IPS DF 6.9 (cell line): ENCODE data around the gene PLEKHA7.

Experiments used
- DNase-seq: peaks from one replicate; pipeline ENCODE4 v3.0.0-alpha.2; 2013; ENCODE audit warnings: low read depth, low spot score
- H3K27ac ChIP-seq: one replicate; pipeline ENCODE4 v1.5.1; 2013; ENCODE audit warnings: low read length, control low read depth
- H3K27me3 ChIP-seq: 2 replicates; pipeline ENCODE4 v1.6.1; 2013; ENCODE audit warnings: mild to moderate bottlenecking, low read length; ENCODE audit not compliant: control insufficient read depth, insufficient read depth
- H3K36me3 ChIP-seq: 2 replicates; pipeline ENCODE4 v1.6.1; 2013; ENCODE audit warnings: low read length; ENCODE audit not compliant: control insufficient read depth, insufficient read depth
- H3K4me1 ChIP-seq: 2 replicates; pipeline ENCODE4 v1.6.1; 2013; ENCODE audit warnings: low read length; ENCODE audit not compliant: control insufficient read depth, insufficient read depth
- H3K4me3 ChIP-seq: 2 replicates; pipeline ENCODE4 v1.5.1; 2013; ENCODE audit warnings: mild to moderate bottlenecking, low read length
- H3K9me3 ChIP-seq: 2 replicates; pipeline ENCODE4 v1.6.1; 2013; ENCODE audit warnings: low read length, inconsistent platforms; ENCODE audit not compliant: control insufficient read depth, insufficient read depth
- WGBS: extraction: QIAGEN DNeasy Blood & Tissue Kit; methylation state at CpG from one replicate; pipeline ENCODE4 v1.1.7; 2013; ENCODE audit warnings: mixed read lengths, missing lambda C conversion rate; ENCODE audit not compliant: insufficient read length, insufficient coverage; 5-methylcytosine and 5-hydroxymethylcytosine counted together

PLEKHA7 gene

DNA sequence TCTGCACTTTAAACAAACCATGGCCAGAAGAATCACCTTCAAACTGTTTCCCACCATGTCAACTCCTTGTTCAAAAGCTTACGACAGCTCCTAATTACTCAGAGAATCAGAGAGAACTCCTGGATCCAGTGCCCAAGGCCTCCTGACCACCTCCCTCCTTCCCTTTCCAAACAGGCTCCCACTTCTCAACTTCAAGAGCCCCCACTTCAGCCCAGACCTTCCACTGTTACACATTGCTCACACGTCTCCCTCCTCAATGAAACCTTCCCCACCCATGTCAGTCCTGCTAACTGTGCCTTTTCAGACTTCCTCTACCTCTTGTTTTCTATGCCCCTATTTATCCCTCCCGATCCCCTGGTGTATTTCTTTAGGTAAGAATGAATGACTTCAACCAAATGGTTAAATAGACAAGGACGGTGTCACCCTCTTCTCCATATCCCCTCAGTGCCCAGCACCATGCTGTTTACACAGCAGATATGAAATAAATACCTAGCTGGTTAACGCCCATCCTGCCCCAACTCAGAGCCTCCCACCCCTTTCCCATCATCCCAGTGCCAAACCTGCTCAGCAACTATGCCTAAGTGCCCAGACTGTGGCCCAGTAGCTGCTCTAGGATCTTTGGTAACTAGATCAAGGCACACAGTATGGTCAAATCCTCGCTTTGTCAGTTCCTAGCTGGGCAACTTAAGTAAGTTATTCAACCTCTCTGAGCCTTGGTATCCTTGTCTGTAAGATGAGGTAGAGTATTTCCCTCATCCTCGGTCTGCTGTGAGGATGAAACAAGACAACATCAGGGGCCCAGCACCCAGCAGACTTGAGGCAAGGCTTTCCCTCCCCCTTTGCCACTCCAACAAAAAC lies 36.8 kb downstream of the PLEKHA7 start:
- Histone ChIP-seq H3K36me3 (no peaks in the 10 kb centered on the region), H3K27ac (no peak overlapping the region), H3K27me3 (no peaks in the 10 kb centered on the region), H3K4me1 (peaks cover 8% of the 10 kb centered on the region), H3K9me3 (no peaks in the 10 kb centered on the region), H3K4me3 (no peak overlapping the region)
- no CpG with 5 or more reads among the region's 7 CpGs for WGBS
- no peak for DNase-seq

DNA sequence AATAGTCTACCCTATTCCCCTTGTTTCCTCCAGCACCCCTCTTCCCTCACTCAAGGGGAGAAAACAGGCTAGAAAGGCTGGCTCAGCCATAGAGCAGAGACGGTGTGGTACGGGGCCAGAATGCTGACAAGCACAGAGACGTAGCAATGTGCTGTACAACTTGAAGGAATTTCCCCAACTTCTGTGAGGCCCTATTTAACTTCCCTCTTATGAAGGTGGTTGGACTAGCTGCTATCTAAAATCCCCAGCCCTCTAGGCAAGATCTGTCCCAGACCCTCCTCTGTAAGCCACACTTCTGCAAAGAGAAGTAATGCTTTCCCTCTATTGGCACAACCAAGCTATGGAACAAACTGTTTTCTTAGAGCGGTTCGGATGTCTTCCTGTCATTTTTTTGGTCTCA lies 37.8 kb downstream of the PLEKHA7 start:
- WGBS, result no CpG with 5 or more reads among the region's 5 CpGs
- Histone ChIP-seq H3K27ac (no peak overlapping the region), H3K9me3 (no peaks in the 10 kb centered on the region), H3K4me3 (no peak overlapping the region), H3K36me3 (no peaks in the 10 kb centered on the region), H3K27me3 (no peaks in the 10 kb centered on the region), H3K4me1 (peaks cover 2% of the 10 kb centered on the region; the same call in 1 of the 2 replicates)
- no peak for DNase-seq

DNA sequence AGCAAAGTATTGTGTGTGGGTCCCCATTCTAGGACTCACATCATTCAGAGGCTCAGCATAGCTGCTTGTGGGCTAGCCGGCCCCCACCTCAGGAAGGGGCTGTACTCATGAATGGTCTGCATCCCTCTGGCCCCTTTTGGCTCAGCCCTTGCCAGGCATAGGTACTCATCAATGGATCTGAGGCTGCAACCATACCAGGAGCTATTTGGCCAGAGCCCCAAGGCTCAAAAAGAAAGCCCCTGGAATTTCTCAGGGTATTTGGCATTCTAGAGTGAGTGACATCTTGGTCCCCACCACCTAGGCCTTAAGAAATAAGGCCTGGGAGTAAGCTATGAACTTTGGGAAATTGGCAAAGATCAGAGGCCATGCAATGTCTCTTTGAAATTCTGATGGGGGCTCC lies 38.3 kb downstream of the PLEKHA7 start:
- DNase-seq, result no peak
- Histone ChIP-seq H3K4me1 (no peaks in the 10 kb centered on the region; the same call in 1 of the 2 replicates), H3K27me3 (no peaks in the 10 kb centered on the region), H3K27ac (no peak overlapping the region), H3K36me3 (no peaks in the 10 kb centered on the region), H3K9me3 (no peaks in the 10 kb centered on the region), H3K4me3 (no peak overlapping the region)
- WGBS, result no CpG with 5 or more reads among the region's 1 CpG

DNA sequence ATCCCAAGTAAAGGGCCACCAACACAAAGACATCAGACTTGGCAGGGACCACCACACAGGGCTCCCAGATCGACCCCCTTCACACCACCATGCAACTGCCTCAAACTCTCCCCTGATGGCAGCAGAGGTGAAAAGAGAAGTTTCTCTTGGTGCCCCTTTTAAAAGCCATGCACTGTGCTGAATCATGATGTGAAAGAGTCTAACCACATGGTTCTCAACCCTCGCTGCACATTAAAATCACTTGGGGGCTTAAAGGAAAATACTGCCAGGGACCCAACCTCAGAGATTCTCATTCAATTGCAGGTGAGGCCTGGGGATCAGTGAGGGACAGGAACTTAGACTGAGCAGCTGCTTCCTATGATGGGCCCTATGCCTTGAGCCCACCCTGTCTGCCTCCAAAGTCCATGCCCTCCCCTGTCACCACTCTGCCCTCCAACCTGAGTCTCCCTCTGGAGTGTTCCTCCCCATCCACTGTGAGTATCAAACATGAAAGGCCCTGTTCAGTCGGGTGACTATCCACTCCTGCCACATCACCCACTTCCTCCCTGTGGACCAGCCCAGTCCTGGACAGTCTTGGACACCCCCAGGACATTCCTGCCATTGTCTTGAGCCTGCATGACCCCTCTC lies 40.8 kb downstream of the PLEKHA7 start:
- no CpG with 5 or more reads among the region's 3 CpGs for WGBS
- H3K4me3 ChIP-seq, result no peak overlapping the region
- no peaks in the 10 kb centered on the region; the same call in 1 of the 2 replicates for H3K4me1 ChIP-seq
- H3K27ac ChIP-seq, result no peak overlapping the region
- H3K27me3 ChIP-seq, result no peaks in the 10 kb centered on the region
- no peak for DNase-seq
- no peaks in the 10 kb centered on the region for H3K9me3 ChIP-seq
- no peaks in the 10 kb centered on the region; the same call in 1 of the 2 replicates for H3K36me3 ChIP-seq

DNA sequence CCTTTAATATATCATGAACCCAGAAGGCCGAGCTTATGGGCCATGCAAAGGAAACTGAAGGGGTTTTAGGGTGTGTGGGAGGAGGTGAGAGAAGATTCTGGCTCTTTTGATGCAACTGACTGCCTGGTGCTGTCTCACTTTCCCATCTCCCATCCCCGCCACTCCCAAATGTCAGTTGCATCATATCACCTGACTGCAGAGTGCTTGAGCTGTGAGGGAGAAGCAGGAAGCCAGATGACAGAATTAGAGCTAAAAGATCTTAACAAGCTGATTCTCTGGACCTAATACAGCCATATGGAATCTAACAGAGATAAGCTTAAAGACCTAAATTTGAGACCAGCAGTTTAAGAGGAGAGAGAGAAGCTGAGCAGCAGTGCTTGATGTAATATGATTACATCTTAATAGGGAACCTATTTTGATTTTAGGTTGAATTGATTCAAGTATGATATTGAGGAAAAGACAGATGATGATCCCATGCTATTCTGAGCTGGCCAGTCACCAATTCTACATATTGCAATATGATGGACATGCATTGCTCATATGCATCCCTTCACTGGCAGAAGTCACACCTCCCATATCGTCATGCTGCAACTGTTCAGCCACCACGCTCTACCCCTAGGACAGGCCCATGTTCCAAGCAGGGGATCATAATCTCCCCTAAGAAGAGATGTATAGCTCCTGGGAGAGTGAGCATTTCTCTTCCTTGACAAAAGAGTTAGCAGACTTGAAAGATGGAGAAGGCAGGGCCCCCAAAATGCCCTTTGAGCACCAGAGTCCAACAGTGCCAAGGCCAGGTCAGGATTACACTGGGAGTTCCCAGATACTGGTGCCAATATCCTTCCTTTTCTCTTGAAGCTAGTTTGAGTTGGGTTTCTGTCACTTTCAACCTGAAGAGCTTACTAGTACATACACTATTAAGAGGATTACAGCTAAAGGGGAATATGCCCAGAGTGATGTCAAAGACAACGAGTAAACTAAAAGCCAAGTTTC lies 44.9 kb downstream of the PLEKHA7 start:
- Histone ChIP-seq H3K27me3 (no peaks in the 10 kb centered on the region), H3K36me3 (no peaks in the 10 kb centered on the region; the same call in 1 of the 2 replicates), H3K27ac (no peak overlapping the region), H3K4me3 (no peak overlapping the region), H3K9me3 (no peaks in the 10 kb centered on the region), H3K4me1 (no peaks in the 10 kb centered on the region; the same call in 1 of the 2 replicates)
- WGBS, result no CpG with 5 or more reads among the region's 5 CpGs
- DNase-seq, result no peak

DNA sequence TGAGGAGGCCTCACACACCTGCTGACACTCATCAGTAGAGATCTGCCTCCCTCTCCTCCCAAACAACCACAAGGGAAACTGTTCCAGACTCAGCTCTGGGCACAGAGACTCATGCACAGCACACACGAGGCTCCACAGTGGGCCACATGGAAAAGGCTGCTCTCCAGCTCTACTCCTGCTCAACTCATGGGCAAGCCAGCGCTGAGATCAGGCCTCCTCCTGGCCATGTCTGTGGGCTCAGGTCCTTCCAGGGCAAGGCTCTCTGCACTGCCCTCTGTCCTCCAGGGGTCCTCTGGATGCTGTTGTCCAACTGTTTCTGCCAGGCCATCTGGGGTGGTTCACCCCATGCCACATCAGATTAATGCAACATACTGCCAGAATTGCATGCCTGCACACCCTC lies 46.0 kb downstream of the PLEKHA7 start:
- H3K27me3 ChIP-seq, result no peaks in the 10 kb centered on the region
- no peaks in the 10 kb centered on the region; the same call in 1 of the 2 replicates for H3K4me1 ChIP-seq
- H3K9me3 ChIP-seq, result no peaks in the 10 kb centered on the region
- no CpG with 5 or more reads among the region's 2 CpGs for WGBS
- no peaks in the 10 kb centered on the region; the same call in 1 of the 2 replicates for H3K36me3 ChIP-seq
- H3K27ac ChIP-seq, result no peak overlapping the region
- DNase-seq, result no peak
- H3K4me3 ChIP-seq, result no peak overlapping the region

DNA sequence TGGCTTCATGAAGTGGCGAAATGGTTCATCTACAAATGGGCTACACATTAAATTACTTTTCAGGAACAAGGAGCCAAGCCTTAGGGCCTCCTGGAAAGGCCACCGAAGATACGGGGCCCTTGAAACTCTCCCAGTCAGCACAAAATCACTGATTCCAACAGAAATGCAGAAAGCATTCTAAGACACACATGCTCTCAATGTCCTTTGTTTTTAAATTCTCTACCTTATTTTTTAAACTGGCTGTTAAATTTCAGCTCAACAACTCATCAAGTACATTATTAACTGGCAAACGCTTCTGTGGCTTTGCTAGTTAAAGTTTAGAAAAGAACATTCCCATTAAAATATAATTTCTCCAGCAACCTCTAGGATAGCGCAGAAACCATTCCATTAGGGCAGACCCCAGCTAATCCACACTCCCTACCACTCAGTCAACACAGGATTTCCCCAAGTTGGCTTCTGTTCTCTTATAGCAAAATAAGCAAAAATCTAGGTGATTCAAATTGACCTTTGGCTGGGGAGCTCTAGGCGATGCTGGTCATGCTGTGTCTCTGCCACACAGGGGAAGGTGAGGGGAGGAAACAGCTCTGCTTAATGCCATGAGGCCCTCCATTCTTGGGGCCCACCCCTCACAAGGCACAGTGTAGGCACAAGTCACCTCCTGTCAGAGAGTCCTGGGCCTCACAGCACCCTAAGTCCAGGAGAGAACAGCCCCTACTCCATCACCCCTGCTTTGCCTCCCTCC lies 47.1 kb downstream of the PLEKHA7 start:
- WGBS, result no CpG with 5 or more reads among the region's 6 CpGs
- Histone ChIP-seq H3K27ac (no peak overlapping the region), H3K4me1 (no peaks in the 10 kb centered on the region; the same call in 1 of the 2 replicates), H3K9me3 (no peaks in the 10 kb centered on the region), H3K27me3 (no peaks in the 10 kb centered on the region), H3K4me3 (no peak overlapping the region), H3K36me3 (no peaks in the 10 kb centered on the region; the same call in 1 of the 2 replicates)
- DNase-seq, result no peak

DNA sequence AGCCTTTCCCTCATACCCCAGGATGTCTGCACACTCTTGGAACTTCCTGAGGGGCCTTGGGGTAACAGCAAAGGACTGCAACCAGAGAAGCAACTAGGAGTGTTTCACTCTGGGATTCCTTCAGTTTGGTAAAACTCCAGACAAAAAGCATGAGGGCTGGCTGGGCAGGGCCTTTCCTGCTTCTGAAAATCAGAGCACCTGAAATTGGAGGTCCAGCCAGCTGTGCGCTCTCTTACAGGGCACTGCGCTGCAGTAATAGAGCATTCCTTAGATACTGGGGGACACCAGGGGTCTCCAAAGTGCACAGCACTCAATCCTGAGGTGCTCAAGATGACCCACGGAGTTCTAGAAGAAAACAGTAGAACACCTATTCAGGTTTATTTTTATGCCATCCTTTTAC lies 49.7 kb downstream of the PLEKHA7 start:
- DNase-seq, result no peak
- no peaks in the 10 kb centered on the region; the same call in 1 of the 2 replicates for H3K36me3 ChIP-seq
- no peak overlapping the region for H3K4me3 ChIP-seq
- H3K4me1 ChIP-seq, result peaks cover 4% of the 10 kb centered on the region
- no peaks in the 10 kb centered on the region for H3K9me3 ChIP-seq
- H3K27me3 ChIP-seq, result no peaks in the 10 kb centered on the region
- no peak overlapping the region for H3K27ac ChIP-seq
- WGBS, result no CpG with 5 or more reads among the region's 3 CpGs

DNA sequence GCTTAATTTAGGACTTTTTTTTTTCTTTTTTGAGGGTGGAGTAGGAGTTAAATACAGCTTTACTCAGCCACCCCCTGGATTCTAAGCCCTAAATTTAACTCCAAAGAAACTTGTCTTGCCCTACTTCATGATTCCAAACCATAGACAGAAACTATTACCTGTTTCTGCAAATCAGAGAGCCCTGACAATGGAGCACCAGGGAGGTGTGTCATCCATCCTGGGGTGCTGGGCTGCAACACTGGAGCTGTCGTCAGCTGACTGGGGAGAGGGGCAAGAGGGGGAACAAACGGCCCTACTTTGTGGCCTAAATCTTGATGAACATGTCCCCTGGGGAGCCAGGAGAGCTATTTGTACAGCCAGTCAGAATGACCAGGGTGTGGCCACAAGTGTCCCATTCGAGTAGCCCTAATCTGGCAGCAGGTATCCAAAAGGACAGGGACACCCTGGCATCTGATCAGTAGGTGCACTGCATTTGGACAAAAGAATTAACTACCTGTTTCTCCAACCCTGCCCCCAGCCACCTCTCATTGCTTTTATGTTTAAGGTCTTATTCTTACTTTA lies 50.8 kb downstream of the PLEKHA7 start:
- no peak for DNase-seq
- no peaks in the 10 kb centered on the region for H3K9me3 ChIP-seq
- H3K36me3 ChIP-seq, result no peaks in the 10 kb centered on the region; the same call in 1 of the 2 replicates
- WGBS, result no CpG with 5 or more reads among the region's 3 CpGs
- H3K27ac ChIP-seq, result no peak overlapping the region
- H3K4me3 ChIP-seq, result no peak overlapping the region
- H3K27me3 ChIP-seq, result no peaks in the 10 kb centered on the region
- peaks cover 4% of the 10 kb centered on the region for H3K4me1 ChIP-seq
